DOHH2 (cell line): ENCODE data around the gene FNDC11.

Experiments used
- H3F3A ChIP-seq: fragments of 200-600 bp; sonication (generic), shearing (Covaris generic); 2 replicates; pipeline ENCODE4 v1.6.0; 2016; ENCODE audit warnings: antibody characterized with exemption, mild to moderate bottlenecking; ENCODE audit not compliant: control insufficient read depth, insufficient read depth
- H3K27ac ChIP-seq: fragments of 200-600 bp; sonication (generic); 2 replicates; pipeline ENCODE4 v1.5.1; 2014; ENCODE audit warnings: low read depth, mild to moderate bottlenecking, low read length, moderate library complexity
- H3K27me3 ChIP-seq: fragments of 200-600 bp; sonication (generic); 2 replicates; pipeline ENCODE4 v1.6.1; 2014; ENCODE audit warnings: mild to moderate bottlenecking, low read length, mixed read lengths; ENCODE audit not compliant: control insufficient read depth
- H3K36me3 ChIP-seq: fragments of 200-600 bp; sonication (generic); 2 replicates; pipeline ENCODE4 v1.6.1; 2014; ENCODE audit warnings: mild to moderate bottlenecking, low read length, moderate library complexity, mixed read lengths; ENCODE audit not compliant: control insufficient read depth
- H3K4me1 ChIP-seq: fragments of 200-600 bp; sonication (generic); 2 replicates; pipeline ENCODE4 v1.6.1; 2014; ENCODE audit warnings: mild to moderate bottlenecking, low read length, mixed read lengths; ENCODE audit not compliant: control insufficient read depth
- H3K4me2 ChIP-seq: fragments of 200-600 bp; sonication (generic); 2 replicates; pipeline ENCODE4 v1.6.0; 2014; ENCODE audit warnings: mild to moderate bottlenecking, low read length, moderate library complexity
- H3K4me3 ChIP-seq: fragments of 200-600 bp; sonication (generic); 2 replicates; pipeline ENCODE4 v1.5.1; 2014; ENCODE audit warnings: mild to moderate bottlenecking, low read length, mixed read lengths
- H3K79me2 ChIP-seq: fragments of 200-600 bp; sonication (generic); 2 replicates; pipeline ENCODE4 v1.6.1; 2014; ENCODE audit warnings: mild to moderate bottlenecking, low read length, mixed read lengths; ENCODE audit not compliant: control insufficient read depth
- H3K9me2 ChIP-seq: fragments of 200-600 bp; sonication (generic); replicated peaks from 2 replicates; pipeline ENCODE4 v1.6.1; 2014; ENCODE audit warnings: mild to moderate bottlenecking, low read length, mixed read lengths; ENCODE audit not compliant: control insufficient read depth
- H3K9me3 ChIP-seq: fragments of 200-600 bp; sonication (generic); 2 replicates; pipeline ENCODE4 v1.6.1; 2014; ENCODE audit warnings: antibody characterized with exemption, low read length, mixed read lengths; ENCODE audit not compliant: control insufficient read depth, insufficient read depth
- H4K20me1 ChIP-seq: fragments of 200-600 bp; sonication (generic); 2 replicates; pipeline ENCODE4 v1.6.0; 2014; ENCODE audit warnings: low read depth, mild to moderate bottlenecking, antibody characterized with exemption, low read length, moderate library complexity; ENCODE audit not compliant: control insufficient read depth, insufficient read depth
- EZH2phosphoT487 ChIP-seq: fragments of 200-600 bp; sonication (generic); IDR thresholded peaks from 2 replicates; pipeline ENCODE4 v1.6.1; 2017; ENCODE audit warnings: borderline replicate concordance, mild to moderate bottlenecking, antibody characterized with exemption, low read length, moderate library complexity, mixed read lengths
- TF ChIP-seq, protein P1 (sequence below): fragments of 200-600 bp; sonication (generic); IDR thresholded peaks from one replicate; pipeline ENCODE4 v1.5.1; 2014; ENCODE audit warnings: antibody characterized with exemption, mild to moderate bottlenecking, low read depth, low read length; ENCODE audit not compliant: poor library complexity, severe bottlenecking

FNDC11 gene

DNA sequence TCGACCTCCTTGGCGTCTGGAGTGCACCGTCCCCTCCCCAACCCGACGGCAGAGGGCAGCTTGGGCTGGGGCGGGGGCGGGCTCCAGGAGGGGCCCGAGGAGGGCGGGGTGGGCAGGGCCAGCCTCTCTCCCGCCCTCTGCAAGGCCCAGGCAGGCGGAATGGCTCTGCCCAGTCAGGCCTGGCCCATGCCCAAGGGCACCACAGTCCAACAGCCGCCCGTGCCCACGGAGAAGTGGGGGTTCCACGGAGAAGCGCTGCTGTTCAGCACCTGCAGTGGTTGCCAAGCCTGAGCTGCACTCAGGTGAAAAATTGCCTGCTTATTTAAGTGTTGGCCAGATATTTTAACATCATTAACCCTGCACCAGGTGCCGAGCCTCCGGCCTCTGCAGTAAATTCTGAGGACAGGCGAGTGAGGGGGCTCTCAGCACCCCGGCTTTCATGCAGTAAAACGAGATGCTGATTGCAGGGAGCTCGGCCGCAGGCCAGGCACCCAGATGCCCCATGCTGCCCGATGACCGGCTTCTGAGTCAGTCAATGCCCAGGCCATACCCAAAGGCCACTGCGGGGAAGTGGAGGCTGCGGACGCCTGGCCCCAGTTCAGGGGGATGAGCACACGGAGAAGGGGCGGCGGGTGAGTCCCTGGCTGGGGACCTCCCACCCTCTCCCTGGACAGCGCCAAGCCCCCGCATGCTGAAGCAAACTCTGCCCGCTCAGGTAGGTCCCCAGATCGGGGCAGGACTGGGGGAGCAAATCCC lies 6.1 kb upstream of the FNDC11 start, which contains the start of gene SRMS:
Gene SRMS (minus strand): TSS at position 25 of the 756 bp plus-strand sequence. CDS start 286 bp downstream, outside the sequence.
- H3F3A ChIP-seq: peaks cover 5% of the 10 kb centered on the region
- no peak for TF ChIP-seq EZH2phosphoT487
- TF ChIP-seq, protein P1, sequence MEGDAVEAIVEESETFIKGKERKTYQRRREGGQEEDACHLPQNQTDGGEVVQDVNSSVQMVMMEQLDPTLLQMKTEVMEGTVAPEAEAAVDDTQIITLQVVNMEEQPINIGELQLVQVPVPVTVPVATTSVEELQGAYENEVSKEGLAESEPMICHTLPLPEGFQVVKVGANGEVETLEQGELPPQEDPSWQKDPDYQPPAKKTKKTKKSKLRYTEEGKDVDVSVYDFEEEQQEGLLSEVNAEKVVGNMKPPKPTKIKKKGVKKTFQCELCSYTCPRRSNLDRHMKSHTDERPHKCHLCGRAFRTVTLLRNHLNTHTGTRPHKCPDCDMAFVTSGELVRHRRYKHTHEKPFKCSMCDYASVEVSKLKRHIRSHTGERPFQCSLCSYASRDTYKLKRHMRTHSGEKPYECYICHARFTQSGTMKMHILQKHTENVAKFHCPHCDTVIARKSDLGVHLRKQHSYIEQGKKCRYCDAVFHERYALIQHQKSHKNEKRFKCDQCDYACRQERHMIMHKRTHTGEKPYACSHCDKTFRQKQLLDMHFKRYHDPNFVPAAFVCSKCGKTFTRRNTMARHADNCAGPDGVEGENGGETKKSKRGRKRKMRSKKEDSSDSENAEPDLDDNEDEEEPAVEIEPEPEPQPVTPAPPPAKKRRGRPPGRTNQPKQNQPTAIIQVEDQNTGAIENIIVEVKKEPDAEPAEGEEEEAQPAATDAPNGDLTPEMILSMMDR: no peak
- H3K36me3 ChIP-seq: no peaks in the 10 kb centered on the region
- H3K79me2 ChIP-seq: no peaks in the 10 kb centered on the region
- H3K27ac ChIP-seq: no peak within 1 kb of the TSS
- no peaks in the 10 kb centered on the region for H3K9me2 ChIP-seq
- H3K4me3 ChIP-seq: no peak within 1 kb of the TSS
- H3K27me3 ChIP-seq: peaks cover 61% of the 10 kb centered on the region
- peaks cover 22% of the 10 kb centered on the region for H3K4me1 ChIP-seq
- H3K9me3 ChIP-seq: no peaks in the 10 kb centered on the region
- H3K4me2 ChIP-seq: no peak within 1 kb of the TSS
- H4K20me1 ChIP-seq: peaks cover 4% of the 10 kb centered on the region; the same call in 1 of the 2 replicates

DNA sequence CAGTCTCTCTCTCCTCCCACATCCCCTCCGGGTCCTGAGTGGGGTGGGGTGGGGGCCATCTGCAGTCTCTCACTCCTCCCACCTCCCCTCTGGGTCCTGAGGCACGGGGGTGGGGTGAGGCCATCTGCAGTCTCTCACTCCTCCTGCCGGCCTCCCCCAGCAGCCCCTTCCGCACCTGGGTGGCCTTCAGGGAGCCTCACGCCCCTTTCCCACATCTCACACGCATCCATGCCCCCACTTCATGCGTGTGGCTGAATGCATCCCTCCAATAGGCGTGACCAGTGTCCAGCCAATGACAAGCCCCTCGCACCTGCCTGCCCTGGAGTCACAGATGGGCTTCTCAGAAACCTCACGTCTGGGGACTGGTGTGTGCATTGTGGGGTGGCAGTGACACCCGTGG lies 5.4 kb upstream of the FNDC11 start:
- H3K4me2 ChIP-seq: no peak overlapping the region
- H3K9me2 ChIP-seq: no peaks in the 10 kb centered on the region
- H3K4me3 ChIP-seq: no peak overlapping the region
- H3K4me1 ChIP-seq: peaks cover 28% of the 10 kb centered on the region
- H3K27ac ChIP-seq: no peak overlapping the region
- TF ChIP-seq, protein P1: no peak
- TF ChIP-seq EZH2phosphoT487: no peak
- no peaks in the 10 kb centered on the region for H3K36me3 ChIP-seq
- H3K79me2 ChIP-seq: no peaks in the 10 kb centered on the region
- H4K20me1 ChIP-seq: peaks cover 4% of the 10 kb centered on the region; the same call in 1 of the 2 replicates
- peaks cover 7% of the 10 kb centered on the region for H3F3A ChIP-seq
- no peaks in the 10 kb centered on the region for H3K9me3 ChIP-seq
- H3K27me3 ChIP-seq: peaks cover 61% of the 10 kb centered on the region

DNA sequence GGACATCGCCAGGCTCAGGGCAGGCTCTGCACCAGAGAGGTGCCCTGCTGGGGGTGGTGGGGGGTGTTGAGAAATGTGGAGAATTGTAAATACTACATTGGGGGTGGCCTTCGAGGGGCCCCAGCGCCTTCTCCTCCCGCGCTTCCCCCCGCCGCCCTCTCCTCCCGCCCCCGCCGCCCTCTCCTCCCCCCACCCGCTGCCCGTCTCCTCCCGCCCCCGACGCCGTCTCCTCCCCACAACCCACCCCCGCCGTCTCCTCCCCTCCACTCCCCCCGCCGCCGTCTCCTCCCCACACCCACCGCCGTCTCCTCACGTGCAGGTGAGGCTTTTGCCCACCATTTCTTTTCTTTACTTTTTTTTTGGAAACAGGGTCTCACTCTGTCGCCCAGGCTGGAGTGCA lies 4.9 kb upstream of the FNDC11 start:
- Histone ChIP-seq H3K9me3 (no peaks in the 10 kb centered on the region), H3K27ac (no peak overlapping the region), H3K27me3 (peaks cover 57% of the 10 kb centered on the region), H3K36me3 (no peaks in the 10 kb centered on the region), H3K4me2 (no peak overlapping the region), H3F3A (peaks cover 7% of the 10 kb centered on the region), H3K9me2 (no peaks in the 10 kb centered on the region), H3K79me2 (no peaks in the 10 kb centered on the region), H3K4me1 (peaks cover 33% of the 10 kb centered on the region), H3K4me3 (no peak overlapping the region), H4K20me1 (peaks cover 4% of the 10 kb centered on the region; the same call in 1 of the 2 replicates)
- TF ChIP-seq, protein P1: no peak
